PFSK-1 (cell line): ENCODE results near the gene SASH1.

ENCODE experiments used
- FOXP2 ChIP-seq: optimal IDR thresholded peaks from 2 replicates; pipeline ENCODE3; 2011; ENCODE audit warnings: borderline replicate concordance, control low read depth, inconsistent platforms; ENCODE audit not compliant: insufficient read depth; ENCODE audit errors: extremely low read length, extremely low read depth
- POLR2AphosphoS5 ChIP-seq: IDR thresholded peaks from 2 replicates; pipeline ENCODE4 v1.6.1; 2012; ENCODE audit warnings: low read depth, mild to moderate bottlenecking, control low read depth, low read length, moderate library complexity
- SIN3A ChIP-seq: IDR thresholded peaks from 2 replicates; pipeline ENCODE4 v1.6.1; 2012; ENCODE audit warnings: mild to moderate bottlenecking, low read length, moderate library complexity, borderline replicate concordance; ENCODE audit not compliant: insufficient read depth
- TAF1 ChIP-seq: IDR thresholded peaks from 2 replicates; pipeline ENCODE4 v1.6.1; 2012; ENCODE audit warnings: low read length, control low read depth, borderline replicate concordance; ENCODE audit not compliant: insufficient read depth
- TF ChIP-seq, protein P1 (sequence below), 2 experiments: IDR thresholded peaks; 2 replicates each; pipeline versions ENCODE4 v1.6.1 to v1.8.0; 2011 to 2012; ENCODE audit warnings: low read depth in 2 of 2, low read length in 2 of 2, control low read depth in 1 of 2, inconsistent platforms in 1 of 2, mild to moderate bottlenecking in 1 of 2, moderate library complexity in 1 of 2; ENCODE audit not compliant: insufficient read depth in 1 of 2

The SASH1 gene

DNA sequence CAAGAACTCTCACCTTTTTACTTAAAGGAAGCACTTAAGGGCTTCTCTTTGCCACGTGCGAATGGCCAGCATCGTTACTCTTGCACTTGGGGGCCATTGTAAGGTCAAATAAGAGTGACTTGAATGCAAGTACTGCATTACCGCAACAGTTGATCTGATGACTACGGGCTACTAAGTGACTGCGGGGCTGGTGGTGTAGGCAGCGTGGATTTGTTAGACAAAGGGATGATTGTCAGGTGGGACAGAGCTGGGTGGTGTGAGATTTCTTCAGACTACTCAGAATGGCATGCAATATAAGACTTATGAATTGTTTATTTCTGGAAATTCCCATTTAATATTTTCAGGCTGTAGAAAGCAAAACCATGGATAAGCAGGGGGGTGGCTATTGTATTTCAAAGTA, 204.5 kb downstream of the SASH1 start:
- TF ChIP-seq POLR2AphosphoS5 = no peak
- no peak for TF ChIP-seq SIN3A
- TF ChIP-seq TAF1 = no peak
- no peak for TF ChIP-seq FOXP2
- TF ChIP-seq, protein P1, sequence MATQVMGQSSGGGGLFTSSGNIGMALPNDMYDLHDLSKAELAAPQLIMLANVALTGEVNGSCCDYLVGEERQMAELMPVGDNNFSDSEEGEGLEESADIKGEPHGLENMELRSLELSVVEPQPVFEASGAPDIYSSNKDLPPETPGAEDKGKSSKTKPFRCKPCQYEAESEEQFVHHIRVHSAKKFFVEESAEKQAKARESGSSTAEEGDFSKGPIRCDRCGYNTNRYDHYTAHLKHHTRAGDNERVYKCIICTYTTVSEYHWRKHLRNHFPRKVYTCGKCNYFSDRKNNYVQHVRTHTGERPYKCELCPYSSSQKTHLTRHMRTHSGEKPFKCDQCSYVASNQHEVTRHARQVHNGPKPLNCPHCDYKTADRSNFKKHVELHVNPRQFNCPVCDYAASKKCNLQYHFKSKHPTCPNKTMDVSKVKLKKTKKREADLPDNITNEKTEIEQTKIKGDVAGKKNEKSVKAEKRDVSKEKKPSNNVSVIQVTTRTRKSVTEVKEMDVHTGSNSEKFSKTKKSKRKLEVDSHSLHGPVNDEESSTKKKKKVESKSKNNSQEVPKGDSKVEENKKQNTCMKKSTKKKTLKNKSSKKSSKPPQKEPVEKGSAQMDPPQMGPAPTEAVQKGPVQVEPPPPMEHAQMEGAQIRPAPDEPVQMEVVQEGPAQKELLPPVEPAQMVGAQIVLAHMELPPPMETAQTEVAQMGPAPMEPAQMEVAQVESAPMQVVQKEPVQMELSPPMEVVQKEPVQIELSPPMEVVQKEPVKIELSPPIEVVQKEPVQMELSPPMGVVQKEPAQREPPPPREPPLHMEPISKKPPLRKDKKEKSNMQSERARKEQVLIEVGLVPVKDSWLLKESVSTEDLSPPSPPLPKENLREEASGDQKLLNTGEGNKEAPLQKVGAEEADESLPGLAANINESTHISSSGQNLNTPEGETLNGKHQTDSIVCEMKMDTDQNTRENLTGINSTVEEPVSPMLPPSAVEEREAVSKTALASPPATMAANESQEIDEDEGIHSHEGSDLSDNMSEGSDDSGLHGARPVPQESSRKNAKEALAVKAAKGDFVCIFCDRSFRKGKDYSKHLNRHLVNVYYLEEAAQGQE (IDR thresholded peaks at IDR 0.05; ENCODE audit: insufficient read depth in 1 of 2, low read depth in 2 of 2, low read length in 2 of 2) = no peak

DNA sequence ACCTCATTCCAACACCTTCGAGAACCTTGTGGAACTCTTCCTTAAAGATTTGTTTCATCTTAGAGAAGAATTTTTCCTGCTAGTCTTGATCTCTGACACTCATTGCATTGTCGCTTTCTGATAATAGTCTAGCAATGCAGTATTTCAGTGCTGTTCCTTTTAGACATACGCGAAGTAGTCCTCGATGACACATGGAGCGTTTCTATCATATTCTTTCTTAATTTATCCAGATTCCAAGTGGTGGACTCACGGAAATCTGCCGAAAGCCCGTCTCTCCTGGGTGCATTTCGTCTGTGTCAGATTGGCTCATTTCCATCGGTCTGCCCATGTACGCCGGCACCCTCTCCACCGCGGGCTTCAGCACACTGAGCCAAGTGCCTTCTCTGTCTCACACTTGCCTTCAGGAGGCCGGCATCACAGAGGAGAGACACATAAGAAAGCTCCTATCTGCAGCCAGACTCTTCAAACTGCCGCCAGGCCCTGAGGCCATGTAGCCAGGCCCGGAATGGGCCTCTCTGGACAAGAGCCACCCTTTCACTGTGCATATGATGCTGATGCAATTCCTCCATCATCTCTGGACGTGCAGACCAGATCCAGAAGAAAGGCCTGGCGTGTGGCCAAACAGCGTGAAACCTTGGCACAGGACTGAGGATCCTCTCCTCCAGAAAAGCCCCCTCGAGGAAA, 205.6 kb downstream of the SASH1 start:
- TF ChIP-seq TAF1 = no peak
- TF ChIP-seq, protein P1 (IDR thresholded peaks at IDR 0.05; ENCODE audit: insufficient read depth in 1 of 2, low read depth in 2 of 2, low read length in 2 of 2) = no peak
- no peak for TF ChIP-seq FOXP2
- no peak for TF ChIP-seq POLR2AphosphoS5
- TF ChIP-seq SIN3A = no peak

DNA sequence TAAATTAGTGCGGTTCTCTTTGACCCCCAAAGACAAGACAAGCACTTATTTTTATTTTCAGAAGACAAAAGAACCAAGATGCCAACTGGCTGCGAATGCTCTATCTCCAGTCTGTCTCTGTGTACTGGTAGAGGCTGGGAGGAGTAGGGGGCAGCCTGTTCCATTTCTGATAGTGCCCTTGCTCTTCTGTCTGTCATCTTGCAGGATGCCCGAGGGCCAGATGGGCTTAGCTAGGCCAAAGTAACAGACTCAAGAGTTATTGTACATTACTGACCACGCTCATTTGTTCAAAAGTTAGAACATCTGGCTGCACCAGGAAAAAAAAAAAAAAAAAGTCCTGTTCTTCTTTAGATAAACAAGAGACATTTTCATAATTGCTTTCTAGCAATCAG, 206.1 kb downstream of the SASH1 start:
- TF ChIP-seq SIN3A (no peak), FOXP2 (no peak), POLR2AphosphoS5 (no peak), TAF1 (no peak)
- TF ChIP-seq, protein P1 (IDR thresholded peaks at IDR 0.05; ENCODE audit: insufficient read depth in 1 of 2, low read depth in 2 of 2, low read length in 2 of 2) = no peak

DNA sequence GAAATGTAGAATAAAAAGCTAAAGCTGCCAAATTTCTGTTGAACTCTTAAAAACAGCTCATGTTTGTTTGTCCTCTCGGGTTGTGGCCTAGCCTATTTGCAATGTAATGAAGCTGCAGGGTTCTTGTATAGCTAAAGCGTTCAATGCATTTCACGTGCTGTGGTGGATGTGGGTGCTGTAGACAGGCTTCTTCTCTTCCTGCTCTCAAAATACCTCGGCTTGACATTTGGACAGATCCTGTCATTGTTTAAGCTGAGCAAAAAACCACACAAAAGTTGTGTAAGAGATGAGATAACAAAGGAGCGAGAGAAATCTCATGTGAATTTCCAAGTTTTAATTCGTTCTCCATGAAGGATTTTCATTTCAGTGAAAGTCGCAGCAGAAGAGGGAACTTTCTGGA, 207.9 kb downstream of the SASH1 start:
- no peak for TF ChIP-seq FOXP2

- TF ChIP-seq, protein P1 (IDR thresholded peaks at IDR 0.05; ENCODE audit: insufficient read depth in 1 of 2, low read depth in 2 of 2, low read length in 2 of 2) = no peak
- no peak for TF ChIP-seq SIN3A
- no peak for TF ChIP-seq TAF1
- TF ChIP-seq FOXP2 = no peak
Observed at GRCh38 chr6:148551226-148551625, 208.6 kb downstream of the SASH1 start.
